Fibroblast of peridontal ligament (primary cell): ENCODE results near the gene KHDC4.
"Not testable (repeated sequence)": the region's sequence is repeated elsewhere in the genome, so short reads cannot be mapped to it uniquely, and the experiment has no call there.

Experiments used
- DNase-seq: peaks from one replicate; pipeline ENCODE4 v3.0.0-alpha.2; 2010; ENCODE audit errors: extremely low read depth

Gene KHDC4

GRCh38 chr1:155940993-155941844, 7.0 kb upstream of the KHDC4 start, which contains the start of gene RXFP4:
Gene RXFP4, plus strand, starts transcription at chr1:155941638. Its CDS starts 72 bp downstream, at chr1:155941710.
- DNase-seq = peak; percentile 17

GRCh38 chr1:155940482-155940992, 6.3 kb upstream of the KHDC4 start:
- peak; percentile 64 for DNase-seq

GRCh38 chr1:155938220-155938627, 4.0 kb upstream of the KHDC4 start:
- DNase-seq = peak; percentile 79

GRCh38 chr1:155934936-155935590, 850 bp upstream of the KHDC4 start:
- DNase-seq = peak; percentile 27

- peak; percentile 7 for DNase-seq
Observed at GRCh38 chr1:155933591-155934096, 569 bp downstream of the KHDC4 start.

GRCh38 chr1:155932487-155932886, 1.7 kb downstream of the KHDC4 start:
- DNase-seq = peak; percentile 17

- DNase-seq = no peak
Observed at GRCh38 chr1:155932081-155932480, 2.1 kb downstream of the KHDC4 start.

GRCh38 chr1:155931332-155932038, 2.7 kb downstream of the KHDC4 start:
- DNase-seq = peak; percentile 13

GRCh38 chr1:155930725-155931124, 3.5 kb downstream of the KHDC4 start:
- not testable (repeated sequence) for DNase-seq

- no peak for DNase-seq
Observed at GRCh38 chr1:155929057-155929456, 5.2 kb downstream of the KHDC4 start.

GRCh38 chr1:155925506-155925905, 8.7 kb downstream of the KHDC4 start:
- no peak for DNase-seq

GRCh38 chr1:155920717-155921116, 13.5 kb downstream of the KHDC4 start:
- no peak for DNase-seq

GRCh38 chr1:155919801-155920200, 14.4 kb downstream of the KHDC4 start:
- no peak for DNase-seq

GRCh38 chr1:155918660-155919059, 15.6 kb downstream of the KHDC4 start:
- DNase-seq = no peak

- DNase-seq = peak; percentile 92
Observed at GRCh38 chr1:155913969-155914757, 20.1 kb downstream of the KHDC4 start.

- DNase-seq = no peak
Observed at GRCh38 chr1:155912056-155912536, 22.1 kb downstream of the KHDC4 start.

GRCh38 chr1:155911156-155912055, 22.8 kb downstream of the KHDC4 start, which contains the start of gene RIT1:
Gene RIT1, minus strand, starts transcription at chr1:155911349. Its CDS starts 588 bp downstream, at chr1:155910761.
- DNase-seq = peak; percentile 82

GRCh38 chr1:155910621-155911121, 23.5 kb downstream of the KHDC4 start:
- DNase-seq = peak; percentile 51

GRCh38 chr1:155909894-155910293, 24.3 kb downstream of the KHDC4 start:
- peak; percentile 60 for DNase-seq
